Osteocyte (in vitro differentiated cells): Measurements from ENCODE around the gene SPOCK3. TPM values are rescaled to one million over a fixed set of nuclear protein-coding genes. Genes with fewer than 3 reads are reported as not detected.

ENCODE experiments used
- DNase-seq: peaks from one replicate; pipeline ENCODE4 v3.0.0; 2021; ENCODE audit warnings: mixed read lengths; ENCODE audit not compliant: unreplicated experiment; ENCODE audit errors: extremely low spot score
- H3K27ac Mint-ChIP-seq: one replicate; pipeline ENCODE4 v1.8.0; 2021; ENCODE audit warnings: mild to moderate bottlenecking, mixed read lengths; ENCODE audit not compliant: unreplicated experiment
- H3K27me3 Mint-ChIP-seq: one replicate; pipeline ENCODE4 v1.8.0; 2021; ENCODE audit warnings: mixed read lengths; ENCODE audit not compliant: unreplicated experiment
- H3K36me3 Mint-ChIP-seq: one replicate; pipeline ENCODE4 v1.8.0; 2021; ENCODE audit warnings: mixed read lengths; ENCODE audit not compliant: unreplicated experiment
- H3K4me1 Mint-ChIP-seq: one replicate; pipeline ENCODE4 v1.8.0; 2021; ENCODE audit warnings: mixed read lengths; ENCODE audit not compliant: unreplicated experiment
- H3K4me3 Mint-ChIP-seq: one replicate; pipeline ENCODE4 v1.8.0; 2021; ENCODE audit warnings: mild to moderate bottlenecking, moderate library complexity, mixed read lengths; ENCODE audit not compliant: unreplicated experiment
- H3K9me3 Mint-ChIP-seq: one replicate; pipeline ENCODE4 v1.8.0; 2021; ENCODE audit warnings: mixed read lengths; ENCODE audit not compliant: unreplicated experiment
- total RNA-seq: library from RNA; stranded (reverse); gene quantifications from 2 replicates; pipeline ENCODE4 v1.2.1, GENCODE V29; 2021
- TF ChIP-seq, protein P1 (sequence below): fragments of 200-600 bp; sonication (generic); IDR thresholded peaks from 2 replicates; pipeline ENCODE4 v1.5.0; 2021; ENCODE audit warnings: antibody characterized with exemption, mild to moderate bottlenecking, moderate library complexity

The SPOCK3 gene
- total RNA-seq, 1 donor from 2014 or later = not detected

DNA sequence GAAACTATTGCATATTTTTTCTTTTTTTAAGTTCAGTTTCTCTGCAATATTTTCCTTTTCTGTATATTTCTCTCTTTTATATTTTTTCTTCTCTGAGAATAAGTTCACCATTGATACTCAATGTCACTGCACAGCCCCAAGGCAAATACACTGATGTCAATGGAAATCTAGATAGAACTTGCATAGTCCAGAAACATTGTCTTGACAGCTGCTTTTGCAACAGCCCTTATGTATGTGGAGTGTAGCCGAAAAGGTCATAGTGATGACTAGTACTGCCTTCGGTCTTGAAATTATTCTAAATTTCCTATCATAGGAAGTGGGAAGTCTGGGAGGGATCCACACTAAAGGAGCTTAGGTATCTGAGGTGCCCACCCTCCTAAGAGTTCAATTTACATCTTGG is 150.0 kb downstream of the SPOCK3 start:
- no peaks in the 10 kb centered on the region for H3K27me3 Mint-ChIP-seq
- no peaks in the 10 kb centered on the region for H3K9me3 Mint-ChIP-seq
- H3K27ac Mint-ChIP-seq = no peak overlapping the region
- H3K4me3 Mint-ChIP-seq = no peak overlapping the region
- TF ChIP-seq, protein P1, sequence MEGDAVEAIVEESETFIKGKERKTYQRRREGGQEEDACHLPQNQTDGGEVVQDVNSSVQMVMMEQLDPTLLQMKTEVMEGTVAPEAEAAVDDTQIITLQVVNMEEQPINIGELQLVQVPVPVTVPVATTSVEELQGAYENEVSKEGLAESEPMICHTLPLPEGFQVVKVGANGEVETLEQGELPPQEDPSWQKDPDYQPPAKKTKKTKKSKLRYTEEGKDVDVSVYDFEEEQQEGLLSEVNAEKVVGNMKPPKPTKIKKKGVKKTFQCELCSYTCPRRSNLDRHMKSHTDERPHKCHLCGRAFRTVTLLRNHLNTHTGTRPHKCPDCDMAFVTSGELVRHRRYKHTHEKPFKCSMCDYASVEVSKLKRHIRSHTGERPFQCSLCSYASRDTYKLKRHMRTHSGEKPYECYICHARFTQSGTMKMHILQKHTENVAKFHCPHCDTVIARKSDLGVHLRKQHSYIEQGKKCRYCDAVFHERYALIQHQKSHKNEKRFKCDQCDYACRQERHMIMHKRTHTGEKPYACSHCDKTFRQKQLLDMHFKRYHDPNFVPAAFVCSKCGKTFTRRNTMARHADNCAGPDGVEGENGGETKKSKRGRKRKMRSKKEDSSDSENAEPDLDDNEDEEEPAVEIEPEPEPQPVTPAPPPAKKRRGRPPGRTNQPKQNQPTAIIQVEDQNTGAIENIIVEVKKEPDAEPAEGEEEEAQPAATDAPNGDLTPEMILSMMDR = no peak
- no peak for DNase-seq
- no peaks in the 10 kb centered on the region for H3K4me1 Mint-ChIP-seq
- no peaks in the 10 kb centered on the region for H3K36me3 Mint-ChIP-seq

- no peak for DNase-seq
- no peak overlapping the region for H3K4me3 Mint-ChIP-seq
- TF ChIP-seq, protein P1 = no peak
- H3K27ac Mint-ChIP-seq = no peak overlapping the region
- H3K4me1 Mint-ChIP-seq = no peaks in the 10 kb centered on the region
- no peaks in the 10 kb centered on the region for H3K36me3 Mint-ChIP-seq
- no peaks in the 10 kb centered on the region for H3K9me3 Mint-ChIP-seq
- H3K27me3 Mint-ChIP-seq = peaks cover 2% of the 10 kb centered on the region
These were observed 154.5 kb downstream of the SPOCK3 start for GRCh38 chr4:167079762-167080161.

DNA sequence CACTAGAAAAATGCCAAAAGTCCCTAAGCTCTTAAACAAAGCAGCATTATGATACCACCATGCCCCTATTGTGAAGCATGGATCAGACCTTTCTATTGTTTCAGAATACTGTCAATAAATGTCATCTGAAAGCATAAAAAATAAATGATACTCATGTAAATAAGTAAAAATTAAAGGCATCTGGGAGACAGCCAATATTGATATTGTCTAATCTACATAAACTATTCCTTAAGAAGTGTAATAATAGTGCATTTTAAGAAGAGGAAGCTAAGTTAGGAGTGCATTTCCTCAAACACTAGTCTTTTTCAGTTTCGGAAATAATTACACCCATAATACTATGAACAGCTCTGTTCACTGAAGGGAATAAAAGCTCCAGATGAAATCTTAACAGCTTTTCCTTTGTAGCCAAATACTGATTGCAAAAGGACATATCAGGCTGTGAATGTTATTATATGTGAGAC is 181.6 kb downstream of the SPOCK3 start:
- H3K4me1 Mint-ChIP-seq = no peaks in the 10 kb centered on the region
- H3K4me3 Mint-ChIP-seq = no peak overlapping the region
- TF ChIP-seq, protein P1 = no peak
- no peaks in the 10 kb centered on the region for H3K36me3 Mint-ChIP-seq
- DNase-seq = no peak
- no peaks in the 10 kb centered on the region for H3K9me3 Mint-ChIP-seq
- H3K27ac Mint-ChIP-seq = no peak overlapping the region
- H3K27me3 Mint-ChIP-seq = no peaks in the 10 kb centered on the region

DNA sequence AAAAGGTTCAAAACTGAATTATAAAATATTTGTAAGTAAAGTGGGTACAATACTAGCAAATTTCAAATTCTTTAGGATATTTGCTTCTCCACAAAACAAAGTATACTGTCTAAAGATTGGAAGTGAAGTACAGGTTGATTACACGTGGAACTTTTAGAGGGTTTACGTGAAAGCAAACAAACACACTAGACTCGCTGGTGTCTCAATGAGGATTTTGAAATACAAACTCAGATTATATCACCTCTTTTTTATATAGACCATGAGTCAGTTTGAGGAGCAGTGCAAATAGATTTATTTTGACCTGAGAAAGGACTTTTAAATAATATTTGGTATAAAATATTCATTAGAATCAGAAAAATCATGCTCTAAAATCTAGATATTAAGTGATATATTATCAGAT is 185.0 kb downstream of the SPOCK3 start:
- no peak for DNase-seq
- no peaks in the 10 kb centered on the region for H3K27me3 Mint-ChIP-seq
- H3K27ac Mint-ChIP-seq = no peak overlapping the region
- TF ChIP-seq, protein P1 = no peak
- no peaks in the 10 kb centered on the region for H3K9me3 Mint-ChIP-seq
- H3K36me3 Mint-ChIP-seq = no peaks in the 10 kb centered on the region
- no peaks in the 10 kb centered on the region for H3K4me1 Mint-ChIP-seq
- no peak overlapping the region for H3K4me3 Mint-ChIP-seq

GRCh38 chr4:167041524-167041923 is 192.8 kb downstream of the SPOCK3 start:
- Mint-ChIP-seq H3K27ac (no peak overlapping the region), H3K4me1 (no peaks in the 10 kb centered on the region), H3K36me3 (no peaks in the 10 kb centered on the region), H3K4me3 (no peak overlapping the region), H3K27me3 (peaks cover 3% of the 10 kb centered on the region), H3K9me3 (no peaks in the 10 kb centered on the region)
- DNase-seq = no peak
- TF ChIP-seq, protein P1 = no peak
